HG03064 (cell line): Measurements from ENCODE around the gene LARGE1.

Experiments used
- ATAC-seq: cut with Tn5 transposase; IDR thresholded peaks from one replicate; pipeline ENCODE4 v1.9.1; 2021; ENCODE audit warnings: low read depth; ENCODE audit not compliant: unreplicated experiment

LARGE1 gene

DNA sequence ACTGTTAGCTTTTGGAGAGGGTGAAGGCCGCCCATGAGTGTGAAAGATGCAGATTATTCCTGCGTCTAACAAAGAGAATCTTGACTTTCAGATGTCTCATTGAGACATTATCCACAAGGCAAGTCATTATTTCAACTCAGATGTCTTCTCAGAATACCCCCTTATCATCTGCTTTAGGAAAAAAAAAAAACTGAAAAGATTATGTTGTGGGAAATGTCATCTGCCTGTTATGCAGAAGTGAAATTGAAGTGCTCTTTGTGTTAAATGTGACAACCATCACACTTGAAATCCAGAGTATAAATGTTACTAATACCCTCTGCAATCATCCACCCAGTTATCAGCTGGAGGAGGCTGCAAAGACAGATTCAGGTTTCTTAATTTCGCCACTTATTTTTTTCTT lies 239.6 kb downstream of the LARGE1 start:
- ATAC-seq = no peak

GRCh38 chr22:33678523-33678922 lies 241.8 kb downstream of the LARGE1 start:
- ATAC-seq = no peak

GRCh38 chr22:33677536-33677935 lies 242.7 kb downstream of the LARGE1 start:
- no peak for ATAC-seq

- no peak for ATAC-seq
Measured at GRCh38 chr22:33674357-33674756, 245.9 kb downstream of the LARGE1 start.

DNA sequence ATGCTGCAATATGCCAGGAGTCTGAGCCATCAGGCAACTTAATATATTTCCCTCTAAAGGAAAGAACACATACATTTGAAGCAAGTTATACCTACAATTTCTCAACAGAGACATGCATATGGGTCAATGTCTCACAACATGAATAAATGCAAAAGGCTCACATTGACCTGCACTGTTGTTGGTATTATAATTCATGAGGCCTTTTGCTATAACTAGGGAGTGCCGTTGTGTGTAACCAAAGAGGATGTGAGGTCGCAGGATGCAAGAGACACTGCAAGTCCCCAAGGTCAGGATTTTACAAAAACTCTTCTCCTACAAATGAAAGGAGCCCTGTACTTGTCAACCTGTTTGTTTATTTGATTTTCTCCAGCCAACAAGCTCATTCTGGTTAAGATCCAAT lies 250.5 kb downstream of the LARGE1 start:
- ATAC-seq = no peak

DNA sequence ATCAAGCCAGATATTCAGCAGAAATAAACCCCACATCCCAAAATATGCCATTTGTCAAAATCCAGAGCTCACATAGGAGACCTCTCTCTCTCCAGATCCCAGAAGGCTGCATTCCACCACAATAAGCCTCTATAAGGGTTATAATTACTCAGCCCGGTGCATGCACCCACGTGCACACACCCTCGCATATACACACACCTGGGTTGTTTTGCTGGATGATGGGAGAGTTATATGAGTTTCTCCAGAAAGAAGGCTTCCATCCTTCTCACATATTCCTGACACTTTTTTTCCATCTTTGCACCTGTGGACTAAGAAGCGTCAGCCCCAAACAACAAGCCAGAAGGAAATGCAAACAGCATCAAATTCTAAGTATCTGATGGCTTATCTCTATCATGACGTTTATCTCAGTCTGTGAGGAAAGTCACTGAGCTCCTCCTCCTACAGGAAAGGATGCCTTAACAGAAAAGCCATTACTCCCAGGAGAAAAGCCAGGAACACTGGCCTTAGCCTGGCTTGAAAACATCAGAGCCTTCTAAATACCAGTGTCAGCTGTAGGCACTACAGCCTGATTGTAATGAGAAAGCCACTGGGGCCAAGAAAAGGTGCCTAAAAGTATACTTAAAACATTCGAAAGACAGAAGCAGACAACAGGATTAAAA lies 253.2 kb downstream of the LARGE1 start:
- ATAC-seq = no peak

GRCh38 chr22:33666279-33666960 lies 253.9 kb downstream of the LARGE1 start:
- ATAC-seq = no peak

DNA sequence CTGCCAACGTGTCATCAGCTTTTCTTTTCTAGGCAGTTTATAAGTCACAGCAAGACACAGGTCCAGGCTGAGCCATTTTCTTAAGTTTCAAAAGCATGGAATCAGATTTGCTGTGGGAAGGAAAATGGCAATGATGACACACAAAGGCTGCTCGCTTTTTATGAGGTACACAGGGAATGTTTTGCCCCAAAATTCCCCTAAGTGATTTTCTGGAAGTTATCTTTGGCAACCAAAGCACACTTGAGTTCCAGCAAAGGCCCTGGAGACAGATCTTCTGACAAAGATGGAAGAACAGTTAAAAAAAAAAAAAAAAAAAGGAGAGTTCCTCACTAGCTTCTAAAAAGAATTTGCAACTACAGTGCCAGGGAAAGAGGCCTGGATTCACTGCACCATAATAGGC lies 260.8 kb downstream of the LARGE1 start:
- ATAC-seq = no peak

GRCh38 chr22:33658775-33659174 lies 261.5 kb downstream of the LARGE1 start:
- no peak for ATAC-seq

DNA sequence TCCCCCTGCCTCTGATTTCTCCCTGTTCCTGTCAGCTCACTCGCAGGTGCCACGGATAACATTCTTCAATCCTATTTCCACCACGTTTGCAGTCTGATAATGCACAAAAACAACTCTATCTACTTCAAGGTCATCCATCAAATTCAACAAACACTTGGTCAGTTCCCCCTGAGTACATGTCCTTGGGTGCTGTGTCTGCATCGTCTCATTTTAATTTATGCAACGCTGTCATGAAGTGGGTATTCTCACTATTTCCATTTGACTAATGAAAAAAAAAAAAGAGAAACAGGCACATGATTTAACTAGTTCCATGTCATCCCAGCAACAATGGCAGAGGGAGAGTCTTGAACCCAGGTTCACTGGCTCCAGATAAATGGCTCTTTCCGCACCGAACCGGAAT lies 262.6 kb downstream of the LARGE1 start:
- no peak for ATAC-seq

DNA sequence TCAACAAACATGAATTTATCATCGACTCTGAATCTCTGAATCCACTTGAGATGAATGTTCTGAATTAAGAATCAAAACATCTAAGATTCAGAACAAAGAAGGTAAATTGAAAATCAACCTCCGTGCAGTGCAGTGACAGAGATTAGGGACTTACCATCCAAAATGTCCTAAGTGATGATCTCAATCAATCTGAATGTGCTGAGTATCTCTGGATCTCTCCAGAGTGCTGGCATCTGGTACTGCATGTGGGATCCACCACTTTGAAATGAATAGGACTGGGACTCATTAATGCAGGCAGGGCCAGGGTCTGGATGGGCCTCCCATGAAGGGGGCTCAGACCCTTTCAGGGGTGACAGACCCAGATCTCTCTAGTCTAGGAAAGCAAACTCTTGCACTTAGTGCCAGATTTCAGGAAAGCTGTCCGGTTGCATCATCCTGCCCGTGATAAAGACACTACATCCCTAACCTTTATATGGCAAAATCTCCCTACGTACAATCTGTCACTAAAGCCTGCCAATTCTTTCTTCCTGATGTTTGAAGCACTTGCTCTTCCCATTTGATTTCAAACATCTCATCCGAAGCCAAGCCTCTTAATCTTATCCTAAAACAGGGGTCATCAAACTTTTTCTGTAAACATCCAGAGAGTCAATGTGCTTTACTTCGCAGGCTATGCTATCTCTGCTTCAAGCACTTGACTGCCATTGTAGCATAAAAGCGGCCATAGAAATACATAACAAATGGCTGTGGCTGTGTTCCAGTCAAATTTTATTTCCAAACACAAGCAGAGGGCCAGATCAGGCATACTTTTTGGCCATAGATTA lies 263.3 kb downstream of the LARGE1 start:
- ATAC-seq = no peak

DNA sequence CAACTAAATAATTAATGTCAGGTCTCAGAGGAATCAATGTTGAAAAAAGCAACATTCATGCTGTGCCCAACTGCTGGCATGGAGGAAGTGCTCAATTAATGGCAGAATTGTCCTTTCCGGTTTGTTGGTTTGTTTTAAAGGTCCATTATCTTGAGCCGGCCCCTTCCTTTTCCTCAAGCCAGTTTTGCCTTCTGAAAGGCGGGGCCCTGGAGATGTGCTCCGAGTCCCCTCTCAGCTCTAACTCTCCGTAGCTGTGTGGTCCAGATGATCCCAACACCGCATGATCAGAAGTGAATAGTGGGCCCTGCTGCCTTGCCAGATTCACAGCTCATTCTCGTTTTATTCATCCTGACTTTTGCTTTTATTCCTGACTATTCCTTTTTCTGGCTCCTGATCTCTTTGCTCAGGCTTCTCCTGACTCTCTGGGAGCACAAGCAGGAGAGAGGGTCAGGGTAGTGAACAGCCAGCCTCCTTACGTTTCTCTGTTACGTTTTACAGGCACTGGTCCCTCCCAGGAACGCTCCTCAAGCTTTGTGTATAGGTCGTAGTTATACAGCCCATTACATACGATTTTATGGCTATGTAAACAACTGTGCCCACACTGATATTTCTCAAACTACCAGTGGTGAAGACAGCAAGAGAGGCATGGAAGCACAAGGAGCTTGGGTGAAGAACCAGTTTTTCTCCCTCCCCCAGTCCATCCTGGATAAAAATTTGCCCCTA lies 265.9 kb downstream of the LARGE1 start:
- ATAC-seq = no peak

GRCh38 chr22:33653532-33654063 lies 266.7 kb downstream of the LARGE1 start:
- ATAC-seq = no peak

GRCh38 chr22:33652615-33653014 lies 267.7 kb downstream of the LARGE1 start:
- ATAC-seq = no peak

GRCh38 chr22:33650244-33650643 lies 270.0 kb downstream of the LARGE1 start:
- no peak for ATAC-seq

DNA sequence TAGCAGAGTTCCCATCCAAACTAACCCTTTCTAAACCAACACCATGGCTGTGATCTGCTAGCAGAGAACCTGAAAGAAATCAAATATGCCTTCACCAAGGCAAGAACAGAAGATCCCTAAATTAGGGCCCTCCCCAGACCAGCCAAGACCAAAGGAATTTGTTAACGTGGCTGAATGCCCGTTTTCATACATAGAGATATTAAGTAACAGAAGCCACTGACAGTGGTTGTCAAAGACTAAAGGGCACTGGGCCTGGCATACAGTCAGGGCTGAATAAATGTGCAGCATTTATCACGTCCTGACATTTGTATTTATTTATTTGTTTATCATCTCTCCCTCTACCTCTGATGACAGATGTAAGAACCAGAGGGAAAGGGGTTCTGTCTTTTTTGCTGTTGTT lies 271.8 kb downstream of the LARGE1 start:
- no peak for ATAC-seq

DNA sequence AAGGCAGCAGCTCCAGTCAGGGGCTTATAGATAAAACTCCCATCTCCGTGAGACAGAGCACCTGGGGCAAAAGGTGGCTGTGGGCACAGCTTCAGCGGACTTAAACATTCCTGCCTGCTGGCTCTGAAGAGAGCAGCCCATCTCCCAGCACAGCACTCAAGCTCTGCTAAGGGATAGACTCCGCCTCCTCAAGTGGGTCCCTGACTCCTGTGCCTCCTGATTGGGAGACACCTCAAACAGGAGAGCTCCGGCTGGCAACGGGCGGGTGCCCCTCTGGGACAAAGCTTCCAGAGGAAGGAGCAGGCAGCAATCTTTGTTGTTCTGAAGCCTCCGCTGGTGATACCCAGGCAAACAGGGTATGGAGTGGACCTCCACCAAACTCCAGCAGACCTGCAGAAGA lies 279.4 kb downstream of the LARGE1 start:
- ATAC-seq = no peak

- ATAC-seq = no peak
Measured at GRCh38 chr22:33639588-33640254, 280.6 kb downstream of the LARGE1 start.

- ATAC-seq = no peak
Measured at GRCh38 chr22:33635766-33636165, 284.5 kb downstream of the LARGE1 start.

DNA sequence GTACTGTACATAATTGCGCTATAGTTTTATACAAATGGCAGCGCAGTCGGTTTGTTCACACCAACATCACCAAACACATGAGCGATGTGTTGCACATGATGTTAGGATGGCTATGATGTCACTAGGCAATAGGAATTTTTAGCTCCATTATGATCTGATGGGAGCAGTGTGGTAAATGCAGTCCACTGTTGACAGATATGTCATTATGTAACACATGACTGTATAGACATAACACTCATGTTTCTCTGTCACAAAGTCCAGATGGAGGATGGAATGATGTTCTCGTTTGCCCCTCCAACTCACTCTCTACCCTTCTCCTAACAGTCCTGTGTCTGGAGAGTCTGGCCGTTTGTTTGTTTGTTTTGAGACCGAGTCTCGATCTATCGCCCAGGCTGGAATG lies 288.5 kb downstream of the LARGE1 start:
- no peak for ATAC-seq
